ENCODE measurements around the gene RNF151. TPM values are rescaled to one million over a fixed set of nuclear protein-coding genes. Genes with fewer than 3 reads are reported as not detected.

Gene RNF151
- not detected for total RNA-seq

DNA sequence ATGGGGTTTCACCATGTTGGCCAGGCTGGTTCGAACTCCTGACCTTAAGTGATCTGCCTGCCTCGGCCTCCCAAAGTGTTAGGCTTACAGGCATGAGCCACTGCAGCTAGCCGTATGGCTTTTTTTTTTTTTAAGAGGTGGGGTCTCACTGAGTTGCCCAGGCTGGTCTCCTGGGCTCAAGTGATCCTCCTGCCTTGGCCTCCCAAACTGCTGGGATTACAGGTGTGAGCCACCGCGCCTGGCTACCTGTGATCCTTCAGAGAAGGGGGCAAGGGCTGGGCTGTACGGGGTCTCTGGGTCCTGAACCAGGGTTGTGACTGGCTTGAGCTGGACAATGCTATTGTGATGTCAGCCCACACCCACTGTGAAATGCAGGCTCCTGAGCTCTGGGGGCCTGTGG is at the start of gene RNF151:
Gene RNF151 (plus strand): TSS at position 397 of the 400 bp plus-strand sequence. CDS start 26 bp downstream, outside the sequence.

DNA sequence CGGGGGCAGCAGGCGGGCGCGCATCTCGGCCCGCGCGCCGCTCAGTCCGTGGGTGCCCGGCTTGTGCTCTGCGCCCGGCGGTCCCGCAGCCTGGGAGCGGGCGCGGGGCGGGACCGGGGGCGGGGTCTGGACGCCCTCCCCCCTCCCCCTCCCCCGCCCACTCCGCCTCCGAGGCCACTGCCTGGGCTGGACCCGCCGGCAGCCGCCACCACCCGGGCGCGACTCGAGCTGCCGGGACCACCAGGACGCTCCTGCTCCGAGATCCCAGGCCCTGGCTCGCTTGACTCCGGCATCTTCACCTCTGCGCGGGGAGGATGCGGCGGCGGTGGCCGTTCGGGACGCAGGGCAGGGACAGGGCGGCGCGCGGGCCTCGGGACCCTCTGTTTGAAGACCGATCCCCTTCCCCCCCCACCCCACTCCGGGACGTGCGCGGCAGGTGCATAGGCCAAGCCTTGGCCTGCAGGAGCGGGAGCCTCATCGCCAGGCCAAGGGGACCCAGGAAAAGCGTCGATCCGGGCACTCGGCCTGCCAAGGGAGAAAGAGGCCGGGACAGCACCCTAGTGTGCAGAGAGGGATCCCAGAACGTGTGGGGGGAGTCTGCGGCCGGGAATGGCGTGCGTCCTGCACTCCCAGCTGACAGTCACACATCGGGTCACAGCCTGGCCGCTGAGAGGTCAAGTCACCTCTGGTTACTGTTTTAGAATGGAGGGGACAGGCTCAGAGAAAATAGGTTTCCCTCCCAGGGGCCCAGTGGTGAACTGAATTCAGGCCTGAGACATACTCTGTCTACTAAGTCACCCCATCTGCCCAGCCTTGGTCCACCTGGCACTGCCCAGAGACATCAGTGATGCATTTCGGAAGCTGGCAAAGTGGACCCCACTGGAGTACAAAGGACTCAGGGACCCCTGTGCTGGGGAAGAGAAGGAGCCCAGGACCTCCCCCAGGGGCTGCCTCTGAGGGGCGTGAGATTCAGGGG is 48.0 kb upstream of the RNF151 start, which contains the start of gene HS3ST6:
Gene HS3ST6 (minus strand): TSS at position 65 of the 976 bp plus-strand sequence. CDS start 92 bp downstream, outside the sequence.

GRCh38 chr16:1942810-1943726 is 23.6 kb upstream of the RNF151 start, which contains the start of gene MSRB1:
Gene MSRB1 (minus strand): TSS chr16:1943199. CDS start chr16:1943156, 43 bp downstream.

DNA sequence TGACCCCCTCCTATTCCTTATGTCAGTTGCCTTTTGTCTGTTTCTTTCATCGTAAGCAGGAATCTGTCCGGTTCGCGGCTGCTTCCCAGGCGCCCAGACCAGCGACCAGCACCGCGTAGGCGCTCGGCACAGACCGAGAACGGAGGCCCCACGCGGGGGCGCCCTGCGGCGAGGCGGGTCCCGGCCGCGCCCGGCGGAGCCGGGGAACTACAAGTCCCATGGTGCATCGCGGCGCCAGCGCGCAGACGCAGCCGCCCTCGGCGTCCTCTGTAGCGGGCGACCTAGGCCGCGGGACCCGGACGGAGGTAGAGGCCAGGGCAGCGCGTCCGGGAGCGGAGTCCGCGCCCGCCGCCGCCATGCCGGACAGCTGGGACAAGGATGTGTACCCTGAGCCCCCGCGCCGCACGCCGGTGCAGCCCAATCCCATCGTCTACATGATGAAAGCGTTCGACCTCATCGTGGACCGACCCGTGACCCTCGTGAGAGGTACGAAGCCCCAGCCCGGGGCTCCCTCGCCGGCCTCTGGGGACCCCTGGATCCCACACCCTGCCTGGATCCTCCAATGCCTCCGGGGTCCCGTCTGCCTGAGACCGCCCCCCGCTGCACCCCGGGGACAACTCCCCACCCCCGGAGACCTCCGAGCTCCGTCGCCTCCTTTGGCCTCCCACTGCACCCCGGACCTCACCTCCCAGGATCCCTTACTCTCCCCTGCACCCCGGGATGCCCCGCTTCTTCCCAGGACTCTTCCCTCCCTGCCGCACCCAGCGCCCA is 7.2 kb upstream of the RNF151 start, which contains the start of gene NDUFB10:
Gene NDUFB10 (plus strand): TSS at position 270 of the 771 bp plus-strand sequence. CDS start 87 bp downstream, at position 357.

DNA sequence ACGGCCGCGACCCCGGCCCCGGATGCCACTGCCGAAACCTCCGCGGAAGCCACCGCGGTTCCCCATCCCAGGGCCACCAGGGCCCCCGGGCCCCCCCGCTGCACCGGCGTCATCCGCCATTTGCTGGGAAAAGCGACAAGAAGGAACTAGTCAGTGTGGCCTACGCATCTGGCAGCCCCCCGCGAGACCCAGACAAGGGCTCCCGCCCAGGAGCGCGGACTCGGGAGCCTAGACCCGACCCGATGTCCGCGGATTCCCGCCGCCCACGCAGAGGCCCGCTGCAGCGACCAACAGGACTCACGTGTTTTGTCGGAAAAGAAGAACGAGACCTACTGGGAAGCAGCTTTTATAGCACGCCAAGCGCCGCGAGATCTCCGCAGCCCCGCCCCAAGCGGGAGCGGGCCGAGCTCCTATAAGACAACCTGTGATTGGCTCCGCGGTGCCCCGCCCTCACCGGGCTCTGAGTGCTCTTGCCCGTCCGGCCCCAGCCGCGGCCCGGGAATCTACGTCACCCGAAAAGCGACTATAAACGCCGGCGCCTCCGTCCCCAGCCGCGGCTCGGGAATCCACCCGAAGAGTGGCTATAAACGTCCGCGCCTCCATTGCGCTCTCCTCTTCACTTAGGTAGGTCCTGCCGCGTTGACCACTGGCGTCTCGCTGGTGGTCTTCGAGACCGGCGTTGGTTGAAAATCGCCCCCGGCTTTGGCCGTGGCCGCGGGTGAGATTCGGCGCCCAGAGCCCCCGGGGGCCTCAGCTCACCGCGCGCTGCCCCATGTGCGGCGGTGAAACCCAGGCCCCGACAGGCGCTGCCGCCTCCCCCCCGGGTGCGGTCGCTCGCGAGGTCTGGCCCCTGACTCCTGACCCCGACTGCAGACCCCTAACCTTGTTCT is 1.9 kb upstream of the RNF151 start, which contains the start of gene RPS2:
Gene RPS2 (minus strand): TSS at position 321 of the 890 bp plus-strand sequence. CDS start 201 bp downstream, at position 120.

DNA sequence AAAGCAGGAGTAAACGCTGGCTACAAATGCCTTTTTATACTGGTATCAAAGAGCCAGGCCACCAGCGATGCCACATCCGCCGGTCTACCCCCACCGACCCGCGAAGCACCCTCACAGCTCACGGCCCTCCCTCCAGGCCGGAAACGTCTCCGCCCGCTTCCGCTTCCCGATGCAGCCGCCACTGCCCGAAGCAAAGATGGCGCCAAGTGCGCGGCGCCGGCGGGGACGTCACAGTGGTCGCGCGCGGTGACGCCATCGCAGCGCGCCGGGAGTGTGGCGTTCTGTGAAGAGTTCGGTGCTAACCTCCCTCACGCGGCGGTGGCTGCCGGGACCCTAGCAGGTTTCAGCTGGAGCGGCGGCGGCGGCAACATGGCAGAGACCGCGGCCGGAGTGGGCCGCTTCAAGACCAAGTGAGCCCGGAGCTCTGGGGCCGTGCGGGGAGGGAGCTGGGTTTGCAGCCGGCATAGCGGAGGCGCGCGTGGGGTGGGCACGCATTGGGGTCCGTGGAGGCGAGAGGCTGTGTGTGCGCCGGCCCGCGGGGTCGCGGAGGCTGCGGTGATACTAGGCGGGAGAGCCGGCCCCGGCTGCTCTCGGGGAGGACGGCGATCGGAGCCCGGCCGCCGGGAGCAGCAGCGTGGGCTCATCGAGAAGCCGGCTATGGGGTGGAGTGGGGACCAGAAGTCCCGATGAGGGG is 5.3 kb downstream of the RNF151 start, which contains the start of gene TBL3:
Gene TBL3 (plus strand): TSS at position 258 of the 694 bp plus-strand sequence. CDS start 112 bp downstream, at position 370.

GRCh38 chr16:1981398-1981836 is 14.8 kb downstream of the RNF151 start, which contains the start of gene NOXO1:
Gene NOXO1 (minus strand): TSS chr16:1981469. CDS start chr16:1981179, 290 bp downstream.

DNA sequence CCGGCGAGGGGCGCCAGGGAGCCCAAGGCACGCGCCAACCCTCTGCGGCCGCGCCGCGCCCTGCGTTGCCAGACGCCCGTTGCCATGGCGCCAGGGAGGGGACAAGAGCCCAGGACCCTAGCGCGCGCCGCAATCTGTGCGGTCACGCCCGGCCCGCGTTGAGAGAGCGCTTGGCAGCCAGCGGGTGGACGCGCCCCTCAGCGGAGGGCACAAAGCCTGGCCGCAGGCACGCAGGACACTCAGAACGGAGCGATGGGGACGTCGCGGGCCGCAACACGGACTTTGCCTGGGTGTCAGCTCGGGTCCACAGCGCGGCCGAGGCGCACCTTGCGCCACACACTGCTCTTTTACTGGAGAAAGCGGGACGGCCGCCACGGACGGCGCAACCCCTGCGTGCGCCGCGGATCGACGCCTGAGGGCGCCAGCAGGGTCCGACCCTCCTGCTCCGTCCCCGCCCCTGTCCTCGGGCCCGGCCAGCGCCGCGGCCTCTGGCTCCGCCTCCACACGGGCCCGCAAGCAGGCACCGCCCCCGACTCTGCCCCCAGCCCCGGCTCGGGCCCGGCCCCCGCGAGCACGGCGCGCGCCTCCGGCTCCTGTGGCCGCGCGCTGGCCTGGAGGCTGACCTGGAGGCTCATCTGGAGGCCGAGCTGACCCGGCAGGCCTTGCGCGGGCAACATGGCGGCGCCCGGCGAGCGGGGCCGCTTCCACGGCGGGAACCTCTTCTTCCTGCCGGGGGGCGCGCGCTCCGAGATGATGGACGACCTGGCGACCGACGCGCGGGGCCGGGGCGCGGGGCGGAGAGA is 17.1 kb downstream of the RNF151 start, which contains the start of gene GFER:
Gene GFER (plus strand): TSS at position 650 of the 803 bp plus-strand sequence. CDS start 26 bp downstream, at position 676.

GRCh38 chr16:1989209-1990100 is 22.8 kb downstream of the RNF151 start, which contains the start of gene SYNGR3:
Gene SYNGR3 (plus strand): TSS chr16:1989970. CDS start chr16:1990103, 133 bp downstream.

DNA sequence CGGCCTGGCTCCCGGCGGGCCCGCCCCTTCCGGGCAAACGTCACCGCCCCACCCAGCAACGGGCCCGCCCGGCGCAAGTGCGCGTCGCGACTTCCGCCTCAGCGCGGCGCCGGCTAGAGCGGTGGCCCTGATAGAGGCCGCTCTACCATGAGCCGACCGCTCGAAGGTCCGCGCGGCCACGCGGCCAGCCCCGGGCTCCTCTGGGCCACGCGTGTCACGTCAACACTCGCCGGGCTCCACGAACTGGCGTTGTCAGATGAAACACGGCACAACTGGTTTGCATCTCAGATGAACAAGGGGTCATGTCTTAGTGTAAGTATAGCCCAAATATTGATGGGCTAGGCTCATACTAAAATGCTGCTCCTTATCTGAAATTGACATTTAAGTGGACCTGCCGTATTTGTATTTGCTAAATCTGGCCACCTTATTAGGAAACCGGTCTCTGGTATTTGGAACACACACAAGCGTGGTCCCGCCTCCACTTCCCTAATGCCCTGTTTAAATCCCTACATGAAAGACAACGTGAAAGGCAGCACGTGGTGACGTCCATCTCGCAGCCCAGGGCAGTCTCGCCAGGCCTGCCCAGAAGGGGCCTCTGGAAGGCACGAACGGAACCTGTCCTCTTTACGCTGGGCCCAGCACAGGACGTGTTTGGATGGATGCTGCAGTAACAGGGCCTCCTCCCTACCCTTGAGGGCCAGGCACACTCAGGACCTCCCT is 43.3 kb downstream of the RNF151 start, which contains the start of gene ZNF598:
Gene ZNF598 (minus strand): TSS at position 31 of the 720 bp plus-strand sequence.

Other genes with a start within 250 kb of the RNF151 start
- 52.0 TPM for gene NME3, start 195.3 kb upstream of the RNF151 start, total RNA-seq
- gene EME2, start 194.0 kb upstream of the RNF151 start, total RNA-seq, result 16.1 TPM
- 48.4 TPM for gene MRPS34, start 193.7 kb upstream of the RNF151 start, total RNA-seq
- gene SPSB3, start 184.3 kb upstream of the RNF151 start, total RNA-seq, result 93.1 TPM
- 56.1 TPM for gene NUBP2, start 183.9 kb upstream of the RNF151 start, total RNA-seq
- gene IGFALS, start 173.2 kb upstream of the RNF151 start, total RNA-seq, result 0.55 TPM
- gene HAGH, start 140.0 kb upstream of the RNF151 start, total RNA-seq, result 55.9 TPM
- 35.6 TPM for gene FAHD1, start 139.7 kb upstream of the RNF151 start, total RNA-seq
- 0.60 TPM for gene MEIOB, start 94.7 kb upstream of the RNF151 start, total RNA-seq
- gene HS3ST6, start 48.4 kb upstream of the RNF151 start, total RNA-seq, result 0.38 TPM
- gene MSRB1, start 23.7 kb upstream of the RNF151 start, total RNA-seq, result 5.7 TPM
- 6.3 TPM for gene RPL3L, start 12.2 kb upstream of the RNF151 start, total RNA-seq
- 71.7 TPM for gene NDUFB10, start 7.3 kb upstream of the RNF151 start, total RNA-seq
- gene RPS2, start 2.0 kb upstream of the RNF151 start, total RNA-seq, result 801 TPM
- gene TBL3, start 5.2 kb downstream of the RNF151 start, total RNA-seq, result 32.0 TPM
- 0.55 TPM for gene NOXO1, start 14.6 kb downstream of the RNF151 start, total RNA-seq
- 14.7 TPM for gene GFER, start 17.3 kb downstream of the RNF151 start, total RNA-seq
- gene SYNGR3, start 23.1 kb downstream of the RNF151 start, total RNA-seq, result 6.5 TPM
- gene ZNF598, start 43.0 kb downstream of the RNF151 start, total RNA-seq, result 20.3 TPM
- gene NPW, start 52.9 kb downstream of the RNF151 start, total RNA-seq, result 2.0 TPM
- gene NHERF2, start 60.0 kb downstream of the RNF151 start, total RNA-seq, result 36.8 TPM
- gene NTHL1, start 81.0 kb downstream of the RNF151 start, total RNA-seq, result 17.2 TPM
- 103 TPM for gene TSC2, start 81.1 kb downstream of the RNF151 start, total RNA-seq
- 195 TPM for gene PKD1, start 169.0 kb downstream of the RNF151 start, total RNA-seq
- gene RAB26, start 181.8 kb downstream of the RNF151 start, total RNA-seq, result 6.1 TPM
- 38.7 TPM for gene TRAF7, start 188.9 kb downstream of the RNF151 start, total RNA-seq
- gene CASKIN1, start 229.7 kb downstream of the RNF151 start, total RNA-seq, result 7.3 TPM
- 34.4 TPM for gene MLST8, start 238.6 kb downstream of the RNF151 start, total RNA-seq
- 12.3 TPM for gene BRICD5, start 244.0 kb downstream of the RNF151 start, total RNA-seq
- gene PGP, start 248.0 kb downstream of the RNF151 start, total RNA-seq, result 15.1 TPM

Data from camera-type eye (tissue), 1 donor.